ENCODE data around the gene NAA11.
"Not testable (repeated sequence)": the region's sequence is repeated elsewhere in the genome, so short reads cannot be mapped to it uniquely, and the experiment has no call there.

Gene NAA11

GRCh38 chr4:79292008-79292407 is 33.9 kb downstream of the NAA11 start:
- Histone ChIP-seq H3K27ac (ENCODE audit: low read depth, low read length) (no peak overlapping the region), H3K36me3 (ENCODE audit: control insufficient read depth, insufficient read depth, low read length) (no peaks in the 10 kb centered on the region), H3K27me3 (ENCODE audit: control insufficient read depth, insufficient read depth, low read length) (no peaks in the 10 kb centered on the region), H3K4me3 (ENCODE audit: low read depth, low read length) (no peak overlapping the region), H3K9me3 (ENCODE audit: control insufficient read depth, insufficient read depth, low read length) (no peaks in the 10 kb centered on the region), H3K9ac (ENCODE audit: low read depth, low read length) (no peak overlapping the region), H3K4me1 (ENCODE audit: control insufficient read depth, insufficient read depth, low read length) (no peaks in the 10 kb centered on the region)

DNA sequence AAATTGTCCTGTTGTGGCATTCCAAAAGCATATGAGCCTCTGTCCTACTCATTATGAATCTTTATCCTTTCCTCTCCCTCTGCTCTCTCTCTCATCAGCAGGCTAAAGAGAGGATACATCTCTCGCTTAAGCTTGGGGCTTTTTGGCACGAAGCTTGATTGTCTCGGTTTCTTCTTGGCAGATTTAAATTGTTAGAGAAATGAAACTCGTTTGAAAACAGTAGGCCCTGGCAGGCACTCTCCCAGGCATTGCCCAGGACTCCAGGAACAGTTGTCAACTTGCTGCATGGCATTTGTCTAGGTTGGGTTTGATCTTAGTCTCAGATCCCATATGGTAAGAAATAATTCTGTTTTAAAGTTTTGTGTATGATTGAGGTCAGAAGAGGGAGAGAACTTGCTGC is 35.5 kb downstream of the NAA11 start:
- Histone ChIP-seq H3K4me1 (ENCODE audit: control insufficient read depth, insufficient read depth, low read length) (no peaks in the 10 kb centered on the region), H3K4me3 (ENCODE audit: low read depth, low read length) (no peak overlapping the region), H3K36me3 (ENCODE audit: control insufficient read depth, insufficient read depth, low read length) (no peaks in the 10 kb centered on the region), H3K9me3 (ENCODE audit: control insufficient read depth, insufficient read depth, low read length) (no peaks in the 10 kb centered on the region), H3K27me3 (ENCODE audit: control insufficient read depth, insufficient read depth, low read length) (no peaks in the 10 kb centered on the region), H3K27ac (ENCODE audit: low read depth, low read length) (no peak overlapping the region), H3K9ac (ENCODE audit: low read depth, low read length) (no peak overlapping the region)

DNA sequence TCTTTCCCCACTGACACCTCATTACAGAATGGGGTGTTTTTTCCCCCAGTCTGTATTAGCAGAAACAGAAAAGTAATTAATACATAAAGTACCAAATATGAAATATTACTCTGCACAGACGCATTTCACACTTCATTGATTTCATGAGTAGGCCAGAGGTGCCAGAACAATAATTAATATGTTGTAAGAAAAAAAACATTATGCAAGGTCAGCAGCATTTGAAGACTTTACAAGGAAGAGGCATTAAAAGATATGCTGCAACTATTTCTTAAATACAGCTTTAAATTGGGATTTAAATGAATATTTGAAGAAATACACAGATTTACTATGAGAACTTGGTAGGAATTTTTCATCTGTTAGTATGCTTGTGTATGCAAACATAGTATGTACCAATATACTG is 37.7 kb downstream of the NAA11 start:
- Histone ChIP-seq H3K9me3 (ENCODE audit: control insufficient read depth, insufficient read depth, low read length) (no peaks in the 10 kb centered on the region), H3K36me3 (ENCODE audit: control insufficient read depth, insufficient read depth, low read length) (no peaks in the 10 kb centered on the region), H3K9ac (ENCODE audit: low read depth, low read length) (no peak overlapping the region), H3K4me1 (ENCODE audit: control insufficient read depth, insufficient read depth, low read length) (no peaks in the 10 kb centered on the region), H3K27me3 (ENCODE audit: control insufficient read depth, insufficient read depth, low read length) (no peaks in the 10 kb centered on the region), H3K27ac (ENCODE audit: low read depth, low read length) (no peak overlapping the region), H3K4me3 (ENCODE audit: low read depth, low read length) (no peak overlapping the region)

- H3K27ac ChIP-seq (ENCODE audit: low read depth, low read length) = no peak overlapping the region
- H3K9ac ChIP-seq (ENCODE audit: low read depth, low read length) = no peak overlapping the region
These were observed 38.1 kb downstream of the NAA11 start for GRCh38 chr4:79287718-79288117.

DNA sequence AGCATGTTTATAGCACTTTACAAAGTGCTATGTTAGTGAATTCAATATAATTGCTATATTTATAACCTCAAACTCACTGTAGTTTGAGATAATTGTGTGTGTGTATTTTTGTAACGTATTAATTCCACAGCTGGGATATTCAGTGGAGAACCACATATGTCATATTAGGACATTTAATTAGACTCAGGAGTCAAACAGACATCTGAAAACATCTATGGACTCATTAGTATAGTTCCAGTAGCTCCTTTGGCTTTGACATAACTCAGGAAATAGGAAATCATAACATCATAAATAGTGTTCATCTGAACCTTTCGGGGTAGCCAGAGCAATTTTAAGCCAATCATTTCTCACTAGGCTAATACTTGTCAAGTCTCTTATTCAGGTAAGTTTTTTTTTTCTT is 38.8 kb downstream of the NAA11 start:
- no peaks in the 10 kb centered on the region for H3K27me3 ChIP-seq (ENCODE audit: control insufficient read depth, insufficient read depth, low read length)
- no peak overlapping the region for H3K4me3 ChIP-seq (ENCODE audit: low read depth, low read length)
- H3K9me3 ChIP-seq (ENCODE audit: control insufficient read depth, insufficient read depth, low read length) = no peaks in the 10 kb centered on the region
- H3K27ac ChIP-seq (ENCODE audit: low read depth, low read length) = no peak overlapping the region
- no peaks in the 10 kb centered on the region for H3K36me3 ChIP-seq (ENCODE audit: control insufficient read depth, insufficient read depth, low read length)
- peaks cover 9% of the 10 kb centered on the region; the same call in 1 of the 2 replicates for H3K4me1 ChIP-seq (ENCODE audit: control insufficient read depth, insufficient read depth, low read length)
- no peak overlapping the region for H3K9ac ChIP-seq (ENCODE audit: low read depth, low read length)

More at GRCh38 chr4:79287718-79288117, 38.1 kb downstream of the NAA11 start:
- H3K4me3 ChIP-seq (ENCODE audit: low read depth, low read length) = no peak overlapping the region
- no peaks in the 10 kb centered on the region for H3K36me3 ChIP-seq (ENCODE audit: control insufficient read depth, insufficient read depth, low read length)
- H3K9me3 ChIP-seq (ENCODE audit: control insufficient read depth, insufficient read depth, low read length) = no peaks in the 10 kb centered on the region
- no peaks in the 10 kb centered on the region for H3K27me3 ChIP-seq (ENCODE audit: control insufficient read depth, insufficient read depth, low read length)
- 0 out of 2 replicates have a peak, but pooled peaks cover 3% of the 10 kb centered on the region for H3K4me1 ChIP-seq (ENCODE audit: control insufficient read depth, insufficient read depth, low read length)

GRCh38 chr4:79281566-79282359 is 44.1 kb downstream of the NAA11 start:
- Histone ChIP-seq H3K27ac (ENCODE audit: low read depth, low read length) (peak overlapping the region; percentile 36), H3K27me3 (ENCODE audit: control insufficient read depth, insufficient read depth, low read length) (no peaks in the 10 kb centered on the region), H3K9ac (ENCODE audit: low read depth, low read length) (no peak overlapping the region), H3K4me1 (ENCODE audit: control insufficient read depth, insufficient read depth, low read length) (peaks cover 19% of the 10 kb centered on the region; the same call in 1 of the 2 replicates), H3K36me3 (ENCODE audit: control insufficient read depth, insufficient read depth, low read length) (no peaks in the 10 kb centered on the region), H3K9me3 (ENCODE audit: control insufficient read depth, insufficient read depth, low read length) (no peaks in the 10 kb centered on the region), H3K4me3 (ENCODE audit: low read depth, low read length) (no peak overlapping the region)

DNA sequence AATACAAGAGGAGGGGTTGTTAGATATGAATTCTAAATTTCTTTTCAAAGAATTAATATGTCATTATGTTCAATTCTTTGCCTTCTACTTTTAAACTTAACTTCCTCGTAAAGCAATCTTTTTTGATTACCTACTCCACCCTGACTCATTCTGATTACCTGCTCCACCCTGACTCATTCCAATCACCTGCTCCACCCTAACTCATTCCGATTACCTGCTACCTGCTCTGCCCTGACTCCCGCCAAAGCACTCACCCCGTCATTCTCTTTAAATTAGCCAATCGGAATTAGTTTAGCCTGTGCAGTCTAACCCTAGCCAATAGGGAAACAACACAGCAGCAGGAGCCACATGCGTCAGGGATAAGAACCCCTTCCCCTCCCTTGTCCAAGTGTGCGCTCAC is 48.4 kb downstream of the NAA11 start:
- not testable (repeated sequence) for H3K9ac ChIP-seq (ENCODE audit: low read depth, low read length); H3K27ac ChIP-seq (ENCODE audit: low read depth, low read length); H3K27me3 ChIP-seq (ENCODE audit: control insufficient read depth, insufficient read depth, low read length); H3K9me3 ChIP-seq (ENCODE audit: control insufficient read depth, insufficient read depth, low read length); H3K36me3 ChIP-seq (ENCODE audit: control insufficient read depth, insufficient read depth, low read length); H3K4me3 ChIP-seq (ENCODE audit: low read depth, low read length)
- H3K4me1 ChIP-seq (ENCODE audit: control insufficient read depth, insufficient read depth, low read length) = peaks cover 13% of the 10 kb centered on the region; the same call in 1 of the 2 replicates

- no peak overlapping the region for H3K9ac ChIP-seq (ENCODE audit: low read depth, low read length)
- H3K36me3 ChIP-seq (ENCODE audit: control insufficient read depth, insufficient read depth, low read length) = no peaks in the 10 kb centered on the region
- no peaks in the 10 kb centered on the region for H3K27me3 ChIP-seq (ENCODE audit: control insufficient read depth, insufficient read depth, low read length)
- no peaks in the 10 kb centered on the region for H3K4me1 ChIP-seq (ENCODE audit: control insufficient read depth, insufficient read depth, low read length)
- H3K4me3 ChIP-seq (ENCODE audit: low read depth, low read length) = no peak overlapping the region
- no peak overlapping the region for H3K27ac ChIP-seq (ENCODE audit: low read depth, low read length)
- H3K9me3 ChIP-seq (ENCODE audit: control insufficient read depth, insufficient read depth, low read length) = no peaks in the 10 kb centered on the region
These were observed 51.9 kb downstream of the NAA11 start for GRCh38 chr4:79273915-79274314.

DNA sequence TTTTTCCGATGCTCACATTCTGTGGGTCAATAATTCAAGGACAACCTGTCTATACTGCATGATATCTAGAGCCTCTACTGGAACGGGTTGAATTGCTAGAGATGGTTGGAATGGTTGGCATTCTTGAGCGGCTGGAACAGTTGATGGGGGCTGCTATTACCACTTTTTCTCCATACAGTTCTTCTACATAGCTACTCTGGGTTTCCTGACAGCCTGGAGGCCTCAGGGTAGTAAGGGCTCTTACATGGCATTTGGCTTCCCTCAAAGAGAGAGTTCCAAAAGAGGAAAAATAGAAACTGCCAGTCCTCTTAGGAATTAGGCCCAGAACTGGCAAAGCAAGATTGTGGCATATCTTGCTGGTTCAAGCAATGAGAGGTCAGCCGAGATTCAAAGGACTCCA is 53.1 kb downstream of the NAA11 start:
- Histone ChIP-seq H3K36me3 (ENCODE audit: control insufficient read depth, insufficient read depth, low read length) (no peaks in the 10 kb centered on the region), H3K27ac (ENCODE audit: low read depth, low read length) (no peak overlapping the region), H3K9me3 (ENCODE audit: control insufficient read depth, insufficient read depth, low read length) (no peaks in the 10 kb centered on the region), H3K4me3 (ENCODE audit: low read depth, low read length) (no peak overlapping the region), H3K9ac (ENCODE audit: low read depth, low read length) (no peak overlapping the region), H3K4me1 (ENCODE audit: control insufficient read depth, insufficient read depth, low read length) (no peaks in the 10 kb centered on the region), H3K27me3 (ENCODE audit: control insufficient read depth, insufficient read depth, low read length) (no peaks in the 10 kb centered on the region)

DNA sequence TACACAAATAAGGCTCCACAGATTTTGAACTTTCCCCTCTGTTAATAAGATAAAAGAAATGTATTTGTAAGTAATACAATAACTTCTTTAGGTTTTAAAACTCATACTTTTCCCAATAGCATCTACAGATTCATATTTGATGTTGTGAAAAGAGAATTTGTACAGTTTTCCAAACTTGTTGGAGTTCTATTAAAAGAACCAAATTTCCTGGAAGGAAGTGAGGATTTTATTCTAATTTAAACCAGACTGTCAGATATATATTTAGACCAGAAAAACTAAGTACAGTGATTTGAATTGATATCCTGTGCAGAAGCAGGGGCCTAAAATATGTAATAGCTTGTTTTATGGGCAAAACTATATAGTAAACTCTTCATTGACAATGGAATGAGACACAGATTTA is 53.7 kb downstream of the NAA11 start:
- Histone ChIP-seq H3K9ac (ENCODE audit: low read depth, low read length) (no peak overlapping the region), H3K9me3 (ENCODE audit: control insufficient read depth, insufficient read depth, low read length) (no peaks in the 10 kb centered on the region), H3K4me3 (ENCODE audit: low read depth, low read length) (no peak overlapping the region), H3K4me1 (ENCODE audit: control insufficient read depth, insufficient read depth, low read length) (no peaks in the 10 kb centered on the region), H3K36me3 (ENCODE audit: control insufficient read depth, insufficient read depth, low read length) (no peaks in the 10 kb centered on the region), H3K27ac (ENCODE audit: low read depth, low read length) (no peak overlapping the region), H3K27me3 (ENCODE audit: control insufficient read depth, insufficient read depth, low read length) (no peaks in the 10 kb centered on the region)

- no peaks in the 10 kb centered on the region for H3K9me3 ChIP-seq (ENCODE audit: control insufficient read depth, insufficient read depth, low read length)
- no peak overlapping the region for H3K9ac ChIP-seq (ENCODE audit: low read depth, low read length)
- no peak overlapping the region for H3K27ac ChIP-seq (ENCODE audit: low read depth, low read length)
- no peaks in the 10 kb centered on the region for H3K36me3 ChIP-seq (ENCODE audit: control insufficient read depth, insufficient read depth, low read length)
- H3K4me3 ChIP-seq (ENCODE audit: low read depth, low read length) = no peak overlapping the region
- H3K4me1 ChIP-seq (ENCODE audit: control insufficient read depth, insufficient read depth, low read length) = no peaks in the 10 kb centered on the region
- no peaks in the 10 kb centered on the region for H3K27me3 ChIP-seq (ENCODE audit: control insufficient read depth, insufficient read depth, low read length)
These were observed 58.2 kb downstream of the NAA11 start for GRCh38 chr4:79267671-79268070.

All from HUES48 (cell line).